T-cell (primary cell): ENCODE data around the gene RHOBTB3. TPM values are rescaled to one million over a fixed set of nuclear protein-coding genes. Genes with fewer than 3 reads are reported as not detected.
A peak's percentile ranks its signal among the peaks of the same experiment; 100 is the strongest.

ENCODE experiments used
- ATAC-seq, 4 experiments: fragments of 200-7000 bp in 3 of 4; fragments of 150-1000 bp in 1 of 4; cut with Tn5 transposase; replicated peaks in 1 of 4; 1 replicate in 3 of 4; 2 replicates in 1 of 4; pipeline ENCODE4 v1.10.0; 2021; ENCODE audit warnings: moderate library complexity in 3 of 4, mild to moderate bottlenecking in 2 of 4, moderate number of reproducible peaks in 1 of 4
- CTCF ChIA-PET, 2 donors: fragments of 300-600 bp; sonication (Branson Sonifier 250); formaldehyde crosslinking; loops; one replicate each; lab custom pipeline; 2022; ENCODE audit warnings: antibody characterized with exemption in 2 of 2; lab: Charles Lee
- POLR2A ChIA-PET, 2 donors: fragments of 300-600 bp; sonication (Branson Sonifier 250); formaldehyde crosslinking; loops; one replicate each; lab custom pipeline; 2022; ENCODE audit warnings: antibody characterized with exemption in 2 of 2; lab: Charles Lee
- DNase-seq, 35 experiments: peaks; one replicate each; pipeline versions ENCODE4 v3.0.0 to v3.0.0-alpha.2; 2013 to 2023
- H3K27ac ChIP-seq: one replicate; pipeline ENCODE4 v1.5.1; 2013; ENCODE audit warnings: low read length
- H3K27me3 ChIP-seq, 2 experiments: replicated peaks in 1 of 2; 1 replicate in 1 of 2; 2 replicates in 1 of 2; pipeline versions ENCODE4 v1.6.1 to v1.7.0; 2013; ENCODE audit warnings: low read length in 1 of 2, mixed read lengths in 1 of 2; ENCODE audit not compliant: control insufficient read depth in 2 of 2, insufficient read depth in 2 of 2; ENCODE audit errors: extremely low read depth in 1 of 2
- H3K36me3 ChIP-seq, 2 donors: 1 replicate in 1 of 2; 2 replicates in 1 of 2; pipeline versions ENCODE4 v1.6.1 to v1.7.0; 2013; ENCODE audit warnings: low read length in 1 of 2; ENCODE audit not compliant: control insufficient read depth in 2 of 2, insufficient read depth in 1 of 2; ENCODE audit errors: extremely low read depth in 1 of 2
- H3K4me1 ChIP-seq, 2 experiments: 1 replicate in 1 of 2; 2 replicates in 1 of 2; pipeline versions ENCODE4 v1.6.1 to v1.7.0; 2013; ENCODE audit warnings: low read length in 2 of 2, mixed read lengths in 1 of 2; ENCODE audit not compliant: insufficient read depth in 2 of 2, control insufficient read depth in 1 of 2; ENCODE audit errors: extremely low read depth in 1 of 2
- H3K4me3 ChIP-seq, 2 donors: 1 replicate in 1 of 2; 2 replicates in 1 of 2; pipeline versions ENCODE4 v1.5.1 to v1.7.0; 2013; ENCODE audit warnings: mild to moderate bottlenecking in 2 of 2, low read length in 1 of 2, moderate library complexity in 1 of 2; ENCODE audit not compliant: control insufficient read depth in 1 of 2; ENCODE audit errors: extremely low read depth in 1 of 2
- H3K9me3 ChIP-seq: 2 replicates; pipeline ENCODE4 v1.7.0; 2013
- H3K27ac Mint-ChIP-seq, 2 donors: one replicate each; pipeline ENCODE4 v1.8.0; 2020 to 2021; ENCODE audit warnings: mild to moderate bottlenecking in 2 of 2, mixed read lengths in 2 of 2
- H3K27me3 Mint-ChIP-seq, 2 donors: one replicate each; pipeline ENCODE4 v1.8.0; 2021 to 2022; ENCODE audit warnings: mixed read lengths in 2 of 2
- H3K36me3 Mint-ChIP-seq: one replicate; pipeline ENCODE4 v1.8.0; 2021; ENCODE audit warnings: mixed read lengths
- H3K4me1 Mint-ChIP-seq, 3 donors: one replicate each; pipeline ENCODE4 v1.8.0; 2020 to 2022; ENCODE audit warnings: mixed read lengths in 3 of 3, mild to moderate bottlenecking in 1 of 3
- H3K4me3 Mint-ChIP-seq, 3 donors: one replicate each; pipeline ENCODE4 v1.8.0; 2020 to 2022; ENCODE audit warnings: mild to moderate bottlenecking in 3 of 3, mixed read lengths in 3 of 3, moderate library complexity in 3 of 3
- H3K9me3 Mint-ChIP-seq, 3 donors: one replicate each; pipeline ENCODE4 v1.8.0; 2020 to 2022; ENCODE audit warnings: mixed read lengths in 3 of 3
- WGBS: methylation state at CpG from one replicate; pipeline ENCODE4 v1.1.5; 2013; ENCODE audit warnings: missing lambda C conversion rate; ENCODE audit not compliant: insufficient coverage; 5-methylcytosine and 5-hydroxymethylcytosine counted together
- total RNA-seq, 35 experiments: library from RNA in 6 of 35; stranded (reverse) in 6 of 35; fragments of 120-200 nt in 1 of 35; gene quantifications; one replicate each; pipeline versions ENCODE4 v1.2.1 to v1.2.4 and lab custom pipeline; 2013 to 2026

The RHOBTB3 gene
- total RNA-seq, 5 donors from 2014 or later (not counting 1 experiment from before 2014, with no cell fraction given), result 2.6 to 4.8 (median 3.6) TPM

GRCh38 chr5:95768731-95769130 is 37.6 kb downstream of the RHOBTB3 start:
- WGBS, result 97% methylated on average over 9 of the region's 9 CpGs
- Mint-ChIP-seq H3K4me3 (no peak overlapping the region), H3K36me3 (no peaks in the 10 kb centered on the region), H3K27me3 (no peaks in the 10 kb centered on the region), H3K9me3 (no peaks in the 10 kb centered on the region), H3K4me1 (peaks cover 0 to 3% (median 0%) of the 10 kb centered on the region in 3 donors), H3K27ac (no peak overlapping the region)
- DNase-seq, result no peak
- POLR2A ChIA-PET, result interaction anchor here (0.6 to 0.7 kb wide), 2 partner anchors 41 to 1667 kb away, joined by 3 to 4 read pairs; no protein-coding TSS in a partner anchor
- H3K9me3 ChIP-seq, result no peaks in the 10 kb centered on the region
- no peak overlapping the region for H3K27ac ChIP-seq
- H3K27me3 ChIP-seq, result peaks cover 0 to 4% of the 10 kb centered on the region in 2 experiments
- H3K4me3 ChIP-seq, result no peak overlapping the region
- no peaks in the 10 kb centered on the region for H3K4me1 ChIP-seq
- no peak for ATAC-seq
- CTCF ChIA-PET, result interaction anchor here (1.0 to 2.6 kb wide), 4 partner anchors 10 to 13 kb away, joined by 3 to 10 read pairs (median 6); no protein-coding TSS in a partner anchor
- H3K36me3 ChIP-seq, result no peaks in the 10 kb centered on the region

GRCh38 chr5:95770830-95771708 is 39.9 kb downstream of the RHOBTB3 start:
- ChIA-PET CTCF (interaction anchor here (0.6 to 2.6 kb wide), 6 partner anchors 8 to 491 kb away, joined by 3 to 10 read pairs (median 6); no protein-coding TSS in a partner anchor), POLR2A (interaction anchor here in 1 of 2 donors (0.5 kb wide), 1 partner anchor 8 kb away, joined by 3 read pairs; no protein-coding TSS in a partner anchor)
- no peak overlapping the region for H3K27ac Mint-ChIP-seq
- peaks cover 0 to 4% of the 10 kb centered on the region in 2 experiments for H3K27me3 ChIP-seq
- H3K9me3 Mint-ChIP-seq, result no peaks in the 10 kb centered on the region
- H3K27me3 Mint-ChIP-seq, result no peaks in the 10 kb centered on the region
- no peaks in the 10 kb centered on the region for H3K4me1 ChIP-seq
- no peak overlapping the region for H3K4me3 ChIP-seq
- no peak overlapping the region for H3K4me3 Mint-ChIP-seq
- no peaks in the 10 kb centered on the region for H3K36me3 ChIP-seq
- H3K27ac ChIP-seq, result no peak overlapping the region
- 88% methylated on average over 3 of the region's 8 CpGs for WGBS
- no peaks in the 10 kb centered on the region for H3K36me3 Mint-ChIP-seq
- ATAC-seq (no peak), DNase-seq (no peak)
- no peaks in the 10 kb centered on the region for H3K9me3 ChIP-seq
- H3K4me1 Mint-ChIP-seq, result peaks cover 0 to 4% (median 0%) of the 10 kb centered on the region in 3 donors

- CTCF ChIA-PET, result interaction anchor here in 1 of 2 donors (1.2 to 1.5 kb wide), 2 partner anchors 9 to 76 kb away, joined by 4 to 6 read pairs; no protein-coding TSS in a partner anchor
- H3K36me3 Mint-ChIP-seq, result no peaks in the 10 kb centered on the region
- H3K4me3 Mint-ChIP-seq, result no peak overlapping the region
- ATAC-seq (no peak), DNase-seq (no peak)
- H3K4me1 ChIP-seq, result no peaks in the 10 kb centered on the region
- H3K36me3 ChIP-seq, result no peaks in the 10 kb centered on the region
- no peaks in the 10 kb centered on the region for H3K9me3 ChIP-seq
- H3K4me3 ChIP-seq, result no peak overlapping the region
- no CpG with 5 or more reads among the region's 2 CpGs for WGBS
- H3K27ac ChIP-seq, result no peak overlapping the region
- peaks cover 0 to 4% (median 0%) of the 10 kb centered on the region in 3 donors for H3K4me1 Mint-ChIP-seq
- no peak overlapping the region for H3K27ac Mint-ChIP-seq
- peaks cover 0 to 4% of the 10 kb centered on the region in 2 experiments for H3K27me3 ChIP-seq
- H3K9me3 Mint-ChIP-seq, result no peaks in the 10 kb centered on the region
- POLR2A ChIA-PET, result no interaction called here
- H3K27me3 Mint-ChIP-seq, result no peaks in the 10 kb centered on the region
Observed at GRCh38 chr5:95771892-95772291, 40.8 kb downstream of the RHOBTB3 start.

- peak overlapping the region in 1 of 2 donors; percentile 11 for H3K27ac Mint-ChIP-seq
- Histone ChIP-seq H3K27ac (no peak overlapping the region), H3K36me3 (no peaks in the 10 kb centered on the region), H3K27me3 (peaks cover 0 to 4% of the 10 kb centered on the region in 2 experiments), H3K4me1 (no peaks in the 10 kb centered on the region), H3K4me3 (no peak overlapping the region), H3K9me3 (no peaks in the 10 kb centered on the region)
- DNase-seq (peak in 3 of 35 experiments; percentile 2 to 10 (median 3)), ATAC-seq (no peak)
- ChIA-PET CTCF (no interaction called here), POLR2A (no interaction called here)
- no peaks in the 10 kb centered on the region for H3K9me3 Mint-ChIP-seq
- WGBS, result 100% methylated on average over 1 of the region's 3 CpGs
- H3K4me3 Mint-ChIP-seq, result no peak overlapping the region
- H3K36me3 Mint-ChIP-seq, result no peaks in the 10 kb centered on the region
- H3K4me1 Mint-ChIP-seq, result peaks cover 0 to 4% (median 0%) of the 10 kb centered on the region in 3 donors
- H3K27me3 Mint-ChIP-seq, result no peaks in the 10 kb centered on the region
Observed at GRCh38 chr5:95773335-95774059, 42.4 kb downstream of the RHOBTB3 start.

- no peak overlapping the region for H3K4me3 ChIP-seq
- H3K36me3 ChIP-seq, result no peaks in the 10 kb centered on the region
- no peak for ATAC-seq
- no peak overlapping the region for H3K27ac ChIP-seq
- no CpG with 5 or more reads among the region's 3 CpGs for WGBS
- no peaks in the 10 kb centered on the region for H3K36me3 Mint-ChIP-seq
- no peak overlapping the region for H3K4me3 Mint-ChIP-seq
- H3K27me3 ChIP-seq, result no peaks in the 10 kb centered on the region
- ChIA-PET POLR2A (no interaction called here), CTCF (interaction anchor here in 1 of 2 donors (1.0 kb wide), 1 partner anchor 67 kb away, joined by 8 read pairs; no protein-coding TSS in a partner anchor)
- no peak overlapping the region for H3K27ac Mint-ChIP-seq
- H3K4me1 Mint-ChIP-seq, result peaks cover 4 to 16% (median 8%) of the 10 kb centered on the region in 3 donors
- no peaks in the 10 kb centered on the region for H3K9me3 ChIP-seq
- no peak for DNase-seq
- H3K4me1 ChIP-seq, result peaks cover 0 to 10% of the 10 kb centered on the region in 2 experiments
- H3K9me3 Mint-ChIP-seq, result no peaks in the 10 kb centered on the region
- no peaks in the 10 kb centered on the region for H3K27me3 Mint-ChIP-seq
Observed at GRCh38 chr5:95777441-95777840, 46.3 kb downstream of the RHOBTB3 start.
